ENCODE data around the gene ST7. TPM values are rescaled to one million over a fixed set of nuclear protein-coding genes. Genes with fewer than 3 reads are reported as not detected.

The ST7 gene
- total RNA-seq, 1 experiment from 2014 or later = 12.4 TPM

- ATAC-seq = no peak
- DNase-seq (ENCODE audit: low spot score) = no peak
- no peak overlapping the region for H3K4me3 Mint-ChIP-seq
- no peak overlapping the region for H3K27ac Mint-ChIP-seq
- TF ChIP-seq MXD4 (CRISPR knock-in tag; IDR thresholded peaks at IDR 0.05; ENCODE audit: borderline replicate concordance) (no peak), RELA (CRISPR knock-in tag; IDR thresholded peaks at IDR 0.05; ENCODE audit: borderline replicate concordance) (no peak), ERG (CRISPR knock-in tag; IDR thresholded peaks at IDR 0.05) (no peak), ATF6 (CRISPR knock-in tag; IDR thresholded peaks at IDR 0.05) (no peak), ZNF232 (CRISPR knock-in tag; IDR thresholded peaks at IDR 0.05) (no peak), TCF7 (CRISPR knock-in tag; IDR thresholded peaks at IDR 0.05; ENCODE audit: low read depth) (no peak), MYBL2 (CRISPR knock-in tag; IDR thresholded peaks at IDR 0.05) (no peak), SOX15 (CRISPR knock-in tag; IDR thresholded peaks at IDR 0.05) (no peak), SMAD3 (CRISPR knock-in tag; IDR thresholded peaks at IDR 0.05; ENCODE audit: borderline replicate concordance) (no peak), IRF2 (CRISPR knock-in tag; IDR thresholded peaks at IDR 0.05; ENCODE audit: borderline replicate concordance, low read depth) (no peak), FOXJ3 (CRISPR knock-in tag; IDR thresholded peaks at IDR 0.05; ENCODE audit: borderline replicate concordance) (no peak), E2F5 (CRISPR knock-in tag; IDR thresholded peaks at IDR 0.05) (no peak), ELF4 (CRISPR knock-in tag; IDR thresholded peaks at IDR 0.05; ENCODE audit: low read depth) (no peak)
- TF ChIP-seq, protein P1, sequence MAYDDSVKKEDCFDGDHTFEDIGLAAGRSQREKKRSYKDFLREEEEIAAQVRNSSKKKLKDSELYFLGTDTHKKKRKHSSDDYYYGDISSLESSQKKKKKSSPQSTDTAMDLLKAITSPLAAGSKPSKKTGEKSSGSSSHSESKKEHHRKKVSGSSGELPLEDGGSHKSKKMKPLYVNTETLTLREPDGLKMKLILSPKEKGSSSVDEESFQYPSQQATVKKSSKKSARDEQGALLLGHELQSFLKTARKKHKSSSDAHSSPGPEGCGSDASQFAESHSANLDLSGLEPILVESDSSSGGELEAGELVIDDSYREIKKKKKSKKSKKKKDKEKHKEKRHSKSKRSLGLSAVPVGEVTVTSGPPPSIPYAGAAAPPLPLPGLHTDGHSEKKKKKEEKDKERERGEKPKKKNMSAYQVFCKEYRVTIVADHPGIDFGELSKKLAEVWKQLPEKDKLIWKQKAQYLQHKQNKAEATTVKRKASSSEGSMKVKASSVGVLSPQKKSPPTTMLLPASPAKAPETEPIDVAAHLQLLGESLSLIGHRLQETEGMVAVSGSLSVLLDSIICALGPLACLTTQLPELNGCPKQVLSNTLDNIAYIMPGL (CRISPR knock-in tag; IDR thresholded peaks at IDR 0.05) = no peak
- TF ChIP-seq, protein P2, sequence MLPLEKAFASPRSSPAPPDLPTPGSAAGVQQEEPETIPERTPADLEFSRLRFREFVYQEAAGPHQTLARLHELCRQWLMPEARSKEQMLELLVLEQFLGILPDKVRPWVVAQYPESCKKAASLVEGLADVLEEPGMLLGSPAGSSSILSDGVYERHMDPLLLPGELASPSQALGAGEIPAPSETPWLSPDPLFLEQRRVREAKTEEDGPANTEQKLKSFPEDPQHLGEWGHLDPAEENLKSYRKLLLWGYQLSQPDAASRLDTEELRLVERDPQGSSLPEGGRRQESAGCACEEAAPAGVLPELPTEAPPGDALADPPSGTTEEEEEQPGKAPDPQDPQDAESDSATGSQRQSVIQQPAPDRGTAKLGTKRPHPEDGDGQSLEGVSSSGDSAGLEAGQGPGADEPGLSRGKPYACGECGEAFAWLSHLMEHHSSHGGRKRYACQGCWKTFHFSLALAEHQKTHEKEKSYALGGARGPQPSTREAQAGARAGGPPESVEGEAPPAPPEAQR (CRISPR knock-in tag; IDR thresholded peaks at IDR 0.05) = no peak
- TF ChIP-seq, protein P3, sequence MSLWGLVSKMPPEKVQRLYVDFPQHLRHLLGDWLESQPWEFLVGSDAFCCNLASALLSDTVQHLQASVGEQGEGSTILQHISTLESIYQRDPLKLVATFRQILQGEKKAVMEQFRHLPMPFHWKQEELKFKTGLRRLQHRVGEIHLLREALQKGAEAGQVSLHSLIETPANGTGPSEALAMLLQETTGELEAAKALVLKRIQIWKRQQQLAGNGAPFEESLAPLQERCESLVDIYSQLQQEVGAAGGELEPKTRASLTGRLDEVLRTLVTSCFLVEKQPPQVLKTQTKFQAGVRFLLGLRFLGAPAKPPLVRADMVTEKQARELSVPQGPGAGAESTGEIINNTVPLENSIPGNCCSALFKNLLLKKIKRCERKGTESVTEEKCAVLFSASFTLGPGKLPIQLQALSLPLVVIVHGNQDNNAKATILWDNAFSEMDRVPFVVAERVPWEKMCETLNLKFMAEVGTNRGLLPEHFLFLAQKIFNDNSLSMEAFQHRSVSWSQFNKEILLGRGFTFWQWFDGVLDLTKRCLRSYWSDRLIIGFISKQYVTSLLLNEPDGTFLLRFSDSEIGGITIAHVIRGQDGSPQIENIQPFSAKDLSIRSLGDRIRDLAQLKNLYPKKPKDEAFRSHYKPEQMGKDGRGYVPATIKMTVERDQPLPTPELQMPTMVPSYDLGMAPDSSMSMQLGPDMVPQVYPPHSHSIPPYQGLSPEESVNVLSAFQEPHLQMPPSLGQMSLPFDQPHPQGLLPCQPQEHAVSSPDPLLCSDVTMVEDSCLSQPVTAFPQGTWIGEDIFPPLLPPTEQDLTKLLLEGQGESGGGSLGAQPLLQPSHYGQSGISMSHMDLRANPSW (CRISPR knock-in tag; conservative IDR thresholded peaks at IDR 0.05; ENCODE audit: low read depth) = no peak
- ChIA-PET CTCF (interaction anchor here (0.6 to 1.4 kb wide), 2 partner anchors 22 to 571 kb away, joined by 3 to 5 read pairs; no protein-coding TSS in a partner anchor), POLR2A (no interaction called here)
- peaks cover 5% of the 10 kb centered on the region; the same call in 1 of the 2 replicates for H3K4me1 Mint-ChIP-seq
- no peaks in the 10 kb centered on the region for H3K9me3 Mint-ChIP-seq
- no peaks in the 10 kb centered on the region for H3K36me3 Mint-ChIP-seq
- H3K27me3 Mint-ChIP-seq (ENCODE audit: low read depth) = no peaks in the 10 kb centered on the region
Measured at GRCh38 chr7:117096942-117097341, 143.6 kb downstream of the ST7 start.

Measured in WTC11 (cell line).